CD4-positive, alpha-beta T cell (primary cell): ENCODE measurements around the gene TPGS1. TPM values are rescaled to one million over a fixed set of nuclear protein-coding genes. Genes with fewer than 3 reads are reported as not detected.
A peak's percentile ranks its signal among the peaks of the same experiment; 100 is the strongest.

Experiments used
- ATAC-seq: fragments of 200-7000 bp; cut with Tn5 transposase; one replicate; pipeline ENCODE4 v1.10.0; 2022; ENCODE audit warnings: mild to moderate bottlenecking; ENCODE audit not compliant: poor library complexity
- CTCF ChIA-PET: fragments of 350-600 bp; sonication (Branson Sonifier 250); formaldehyde crosslinking; loops from one replicate; lab custom pipeline; 2021; ENCODE audit warnings: antibody characterized with exemption, inconsistent platforms; lab: Charles Lee
- POLR2A ChIA-PET: fragments of 350-600 bp; sonication (Branson Sonifier 250); formaldehyde crosslinking; loops from one replicate; lab custom pipeline; 2021; ENCODE audit warnings: antibody characterized with exemption, inconsistent platforms; lab: Charles Lee
- DNase-seq, 14 experiments: peaks; one replicate each; pipeline ENCODE4 v3.0.0-alpha.2; 2013 to 2020; ENCODE audit warnings: mixed read lengths in 2 of 14
- H3K27ac ChIP-seq, 2 donors: one replicate each; pipeline versions ENCODE4 v1.5.1 to v1.7.0; 2013; ENCODE audit warnings: low read length in 2 of 2, low read depth in 1 of 2, mild to moderate bottlenecking in 1 of 2
- H3K27me3 ChIP-seq, 2 experiments: 1 replicate in 1 of 2; 2 replicates in 1 of 2; pipeline versions ENCODE4 v1.6.1 to v1.7.0; 2013; ENCODE audit warnings: low read length in 2 of 2, control low read depth in 1 of 2, mild to moderate bottlenecking in 1 of 2, moderate library complexity in 1 of 2; ENCODE audit not compliant: insufficient read depth in 2 of 2, control insufficient read depth in 1 of 2
- H3K36me3 ChIP-seq: one replicate; pipeline ENCODE4 v1.6.1; 2013; ENCODE audit warnings: low read length, control low read depth; ENCODE audit not compliant: insufficient read depth
- H3K4me1 ChIP-seq: one replicate; pipeline ENCODE4 v1.6.1; 2013; ENCODE audit warnings: low read length, control low read depth; ENCODE audit not compliant: insufficient read depth
- H3K4me3 ChIP-seq: one replicate; pipeline ENCODE4 v1.5.1; 2013; ENCODE audit warnings: mild to moderate bottlenecking, low read length, moderate library complexity
- H3K9me3 ChIP-seq, 2 experiments: 1 replicate in 1 of 2; 2 replicates in 1 of 2; pipeline versions ENCODE4 v1.6.1 to v1.7.0; 2013; ENCODE audit warnings: low read length in 2 of 2, mild to moderate bottlenecking in 2 of 2, control low read depth in 1 of 2, moderate library complexity in 1 of 2; ENCODE audit not compliant: control insufficient read depth in 1 of 2, insufficient read depth in 1 of 2
- H3K27ac Mint-ChIP-seq: one replicate; pipeline ENCODE4 v1.8.0; 2020; ENCODE audit warnings: mixed read lengths
- H3K27me3 Mint-ChIP-seq: one replicate; pipeline ENCODE4 v1.8.0; 2021; ENCODE audit warnings: mixed read lengths
- H3K36me3 Mint-ChIP-seq: one replicate; pipeline ENCODE4 v1.8.0; 2021; ENCODE audit warnings: low read depth, mixed read lengths
- H3K4me1 Mint-ChIP-seq: one replicate; pipeline ENCODE4 v1.8.0; 2021; ENCODE audit warnings: low read depth, mixed read lengths
- H3K4me3 Mint-ChIP-seq: one replicate; pipeline ENCODE4 v1.8.0; 2020; ENCODE audit warnings: mild to moderate bottlenecking, mixed read lengths
- H3K9me3 Mint-ChIP-seq: one replicate; pipeline ENCODE4 v1.8.0; 2020; ENCODE audit warnings: mixed read lengths
- CTCF ChIP-seq: fragments of 200-600 bp; IDR thresholded peaks from one replicate; pipeline ENCODE4 v1.8.0; 2022; ENCODE audit warnings: antibody characterized with exemption, mild to moderate bottlenecking
- intact Hi-C, 2 experiments: fragments of 100-400 bp; cut with DNase I in 1 of 2; cut with micrococcal nuclease in 1 of 2; formaldehyde crosslinking; loops; one replicate each; pipeline versions ENCODE4 v1.15.1 to v1.9.0; 2023 to 2025; cut with DNase I, micrococcal nuclease
- total RNA-seq, 174 experiments: library from RNA in 2 of 174; stranded (reverse) in 2 of 174; gene quantifications; one replicate each; pipeline ENCODE4 v1.2.3 and lab custom pipeline; 2021 to 2026

TPGS1 gene
- total RNA-seq, 2 experiments from 2014 or later: 17.2 to 18.2 TPM

GRCh38 chr19:513368-514165 lies 6.3 kb downstream of the TPGS1 start:
- peak overlapping the region; percentile 82 for H3K27ac Mint-ChIP-seq
- ATAC-seq (no peak), DNase-seq (peak in 1 of 14 experiments; percentile 37)
- Histone ChIP-seq H3K36me3 (peaks cover 12% of the 10 kb centered on the region), H3K27me3 (no peaks in the 10 kb centered on the region), H3K4me1 (peaks cover 69% of the 10 kb centered on the region), H3K9me3 (peaks cover 0 to 6% of the 10 kb centered on the region in 2 experiments), H3K4me3 (no peak overlapping the region), H3K27ac (peak overlapping the region in 1 of 2 donors; percentile 97)
- intact Hi-C loops: no loop called here
- H3K27me3 Mint-ChIP-seq: no peaks in the 10 kb centered on the region
- ChIA-PET POLR2A (no interaction called here), CTCF (no interaction called here)
- H3K36me3 Mint-ChIP-seq: peaks cover 7% of the 10 kb centered on the region
- H3K4me3 Mint-ChIP-seq: no peak overlapping the region
- H3K9me3 Mint-ChIP-seq: no peaks in the 10 kb centered on the region
- TF ChIP-seq CTCF: no peak
- peaks cover 33% of the 10 kb centered on the region for H3K4me1 Mint-ChIP-seq

GRCh38 chr19:514166-514663 lies 6.9 kb downstream of the TPGS1 start:
- ChIA-PET POLR2A (no interaction called here), CTCF (no interaction called here)
- TF ChIP-seq CTCF: no peak
- intact Hi-C loops: no loop called here
- Mint-ChIP-seq H3K27ac (peak overlapping the region; percentile 82), H3K4me1 (peaks cover 33% of the 10 kb centered on the region), H3K36me3 (peaks cover 7% of the 10 kb centered on the region), H3K4me3 (no peak overlapping the region), H3K9me3 (no peaks in the 10 kb centered on the region), H3K27me3 (no peaks in the 10 kb centered on the region)
- H3K4me1 ChIP-seq: peaks cover 66% of the 10 kb centered on the region
- DNase-seq (peak in 1 of 14 experiments; percentile 14), ATAC-seq (no peak)
- H3K4me3 ChIP-seq: no peak overlapping the region
- H3K27me3 ChIP-seq: no peaks in the 10 kb centered on the region
- peaks cover 10% of the 10 kb centered on the region for H3K36me3 ChIP-seq
- H3K27ac ChIP-seq: peak overlapping the region in 1 of 2 donors; percentile 41
- peaks cover 0 to 6% of the 10 kb centered on the region in 2 experiments for H3K9me3 ChIP-seq

GRCh38 chr19:517721-518597 lies 10.7 kb downstream of the TPGS1 start:
- ChIA-PET POLR2A (interaction anchor here (1.0 to 4.3 kb wide), 2 partner anchors 7 to 14 kb away, joined by 5 to 35 read pairs; partner anchors contain the start of gene CDC34), CTCF (interaction anchor here (1.2 to 1.4 kb wide), 3 partner anchors 7 to 14 kb away, joined by 4 to 13 read pairs (median 5); no protein-coding TSS in a partner anchor)
- Mint-ChIP-seq H3K4me1 (peaks cover 13% of the 10 kb centered on the region), H3K27me3 (no peaks in the 10 kb centered on the region), H3K36me3 (no peaks in the 10 kb centered on the region), H3K27ac (no peak overlapping the region), H3K4me3 (no peak overlapping the region), H3K9me3 (no peaks in the 10 kb centered on the region)
- H3K4me1 ChIP-seq: peaks cover 39% of the 10 kb centered on the region
- no peak for TF ChIP-seq CTCF
- H3K4me3 ChIP-seq: no peak overlapping the region
- H3K9me3 ChIP-seq: peaks cover 0 to 4% of the 10 kb centered on the region in 2 experiments
- peak overlapping the region in 1 of 2 donors; percentile 29 for H3K27ac ChIP-seq
- peak; percentile 33 for ATAC-seq
- peaks cover 3% of the 10 kb centered on the region for H3K36me3 ChIP-seq
- intact Hi-C loops: no loop called here
- no peak for DNase-seq
- H3K27me3 ChIP-seq: no peaks in the 10 kb centered on the region
